Superior temporal gyrus (tissue), 1 donor: ENCODE measurements around the gene APIP.

Experiments used
- DNase-seq: peaks from one replicate; pipeline ENCODE4 v3.0.0-alpha.2; 2016; ENCODE audit errors: extremely low spot score

APIP gene

DNA sequence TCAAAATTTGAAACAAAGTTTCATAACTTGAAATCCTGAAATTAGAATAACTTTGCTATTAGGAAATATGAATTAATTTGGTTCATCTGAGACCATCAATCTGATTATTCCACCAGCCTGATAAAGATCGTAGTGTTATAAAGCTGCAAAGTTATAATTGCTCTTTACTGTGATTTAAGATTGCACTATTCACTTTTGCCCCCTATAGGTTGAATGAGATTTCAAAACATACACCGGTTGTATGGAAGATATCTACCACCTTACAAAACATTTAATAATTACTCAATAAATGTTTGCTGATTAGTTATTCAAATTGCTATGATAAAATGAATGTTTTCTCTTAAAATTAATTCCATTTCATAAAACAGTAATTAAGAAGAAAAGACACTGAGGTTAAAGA, 26.1 kb downstream of the APIP start:
- peak; percentile 48 for DNase-seq

DNA sequence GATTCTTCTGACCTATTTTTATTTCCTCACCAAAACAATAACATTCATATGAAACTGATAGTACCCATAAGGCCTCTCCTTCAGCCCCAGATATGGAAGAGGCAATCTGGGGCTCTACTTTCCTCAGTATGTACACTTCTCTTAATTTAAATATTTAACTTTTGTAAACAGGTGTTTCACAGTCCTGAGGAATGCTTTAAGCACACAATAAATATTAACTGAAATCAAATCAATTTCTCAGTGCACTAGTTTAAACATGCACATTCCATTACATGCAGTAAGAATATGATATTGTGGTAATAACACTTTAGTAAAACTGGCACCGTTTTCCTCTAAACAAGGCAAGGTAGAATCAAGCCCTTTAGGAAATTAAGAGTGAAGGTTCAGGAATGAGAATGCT, 28.9 kb downstream of the APIP start:
- no peak for DNase-seq

DNA sequence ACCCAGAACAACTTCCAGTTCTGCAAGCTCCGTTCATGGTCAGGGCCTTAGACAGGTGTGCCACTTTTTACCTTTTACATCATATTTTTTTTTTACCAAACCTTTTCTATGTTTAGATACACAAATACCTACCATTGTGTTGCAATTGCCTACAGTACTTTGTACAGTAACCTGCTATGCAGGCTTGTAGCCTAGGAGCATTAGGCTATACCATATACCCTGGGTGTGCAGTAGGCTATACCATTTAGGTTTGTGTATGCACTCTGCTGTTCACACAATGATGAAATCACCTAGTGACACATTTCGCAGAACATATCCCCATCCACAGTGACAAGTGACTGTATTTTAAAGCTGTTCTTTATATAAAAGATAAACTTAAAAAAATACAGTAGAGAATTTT, 29.6 kb downstream of the APIP start:
- no peak for DNase-seq

DNA sequence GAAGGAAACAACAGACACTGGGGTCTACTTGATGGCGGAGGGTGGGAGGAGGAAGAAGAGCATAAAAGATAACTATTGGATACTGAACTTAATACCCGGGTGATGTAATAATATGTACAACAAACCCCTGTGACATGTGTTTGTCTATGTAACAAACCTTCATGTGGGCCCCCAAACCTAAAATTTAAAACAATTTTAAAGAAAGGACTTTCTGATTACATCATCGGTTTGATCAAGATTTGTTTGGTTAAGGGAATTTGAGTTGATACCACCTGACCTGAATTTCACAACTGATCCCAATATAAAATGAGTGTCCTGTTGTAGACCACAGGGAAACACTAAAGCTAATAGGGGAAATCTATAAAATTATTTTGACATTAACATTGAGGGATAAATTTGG, 34.3 kb downstream of the APIP start:
- DNase-seq: no peak

DNA sequence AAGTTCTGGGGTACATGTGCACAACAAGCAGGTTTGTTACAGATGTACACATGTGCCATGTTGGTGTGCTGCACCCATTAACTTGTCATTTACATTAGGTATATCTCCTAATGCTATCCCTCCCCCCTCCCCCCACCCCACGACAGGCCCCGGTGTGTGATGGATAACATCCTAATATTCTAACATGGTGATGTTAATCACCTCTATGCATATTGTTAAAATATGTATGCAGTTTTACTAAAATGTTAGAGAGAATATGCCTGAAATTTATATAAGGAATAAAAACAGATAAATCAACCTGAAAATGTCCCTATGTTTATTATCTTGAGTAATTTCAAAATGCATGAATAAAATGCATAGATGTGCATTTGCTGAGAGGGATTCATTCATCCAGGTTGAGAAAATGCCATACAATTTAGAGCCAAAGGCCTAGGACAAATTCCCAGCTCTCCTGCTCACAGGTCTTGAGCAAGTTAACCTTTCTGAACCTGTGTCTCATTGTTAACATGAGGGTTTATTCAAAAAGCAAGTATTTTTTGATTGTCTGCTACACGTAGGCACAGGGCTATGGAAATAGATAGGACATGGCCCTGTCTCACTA, 38.7 kb downstream of the APIP start:
- DNase-seq: no peak

DNA sequence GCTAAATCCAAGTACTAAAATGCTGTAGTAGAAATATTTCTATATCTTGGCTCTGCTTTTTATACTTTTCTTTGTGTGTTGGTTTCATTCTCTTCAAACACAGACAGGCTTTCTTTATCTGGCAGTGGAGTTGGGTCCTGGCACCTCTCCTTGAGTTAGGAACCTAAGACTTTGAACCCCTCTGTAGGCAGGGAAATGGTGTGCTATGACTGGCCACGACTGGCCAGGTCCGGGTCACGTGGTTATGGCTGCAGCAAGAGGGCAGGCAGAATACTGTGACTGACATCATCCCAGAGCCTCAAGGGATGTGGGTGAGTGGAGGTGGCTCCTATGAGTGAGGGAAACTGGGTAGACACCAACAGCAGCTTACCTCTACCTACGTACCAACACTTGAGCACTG, 42.0 kb downstream of the APIP start:
- no peak for DNase-seq

DNA sequence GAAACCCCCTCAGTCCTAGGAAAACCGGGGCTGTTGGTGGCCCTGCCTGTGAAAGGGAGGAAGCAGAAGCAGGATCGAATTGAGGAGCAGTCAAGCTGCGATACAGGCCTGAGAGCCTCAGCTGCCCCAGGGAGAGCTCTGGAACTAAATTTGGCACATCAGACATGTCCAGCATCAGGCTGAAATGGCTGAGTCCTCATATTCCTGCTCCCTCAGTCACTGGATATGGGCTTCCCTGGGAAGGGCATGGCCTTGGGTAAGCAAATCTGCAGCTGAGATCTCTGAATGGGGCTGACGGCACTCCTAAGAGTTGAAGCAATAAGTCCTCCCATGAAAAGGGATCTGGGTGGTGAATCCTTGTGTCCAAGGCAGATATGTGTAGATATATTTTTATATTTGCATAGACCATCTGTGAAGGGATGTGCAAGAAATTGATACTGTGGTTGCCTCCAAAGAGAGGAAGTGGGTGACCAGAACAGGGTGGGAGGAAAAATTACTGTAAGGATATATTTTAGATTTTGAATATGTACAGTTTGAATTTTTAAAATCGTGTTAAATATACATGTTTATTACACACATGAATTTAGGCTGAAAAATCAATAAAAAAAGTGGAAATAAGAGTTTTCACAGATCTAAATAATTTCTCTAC, 45.5 kb downstream of the APIP start:
- DNase-seq: no peak

DNA sequence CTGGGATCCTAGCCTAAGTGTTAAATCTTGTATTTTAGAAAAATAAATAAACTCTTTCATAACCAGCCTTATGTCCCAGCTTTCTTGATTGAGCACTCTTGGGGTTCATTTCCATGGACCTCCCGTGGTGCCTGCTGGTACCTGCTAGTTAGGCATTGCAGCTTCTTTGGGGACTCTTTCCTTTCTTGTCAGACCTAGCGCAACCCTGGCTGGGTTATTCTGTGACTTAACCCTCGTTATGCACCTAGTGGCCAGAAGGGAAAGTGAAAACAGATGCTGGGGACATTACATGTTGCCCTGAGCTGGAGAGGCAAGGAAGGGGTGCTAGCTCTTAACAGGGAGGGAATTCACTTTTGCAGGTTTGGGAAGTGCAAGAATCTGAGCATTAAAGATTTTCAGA, 46.8 kb downstream of the APIP start:
- no peak for DNase-seq

DNA sequence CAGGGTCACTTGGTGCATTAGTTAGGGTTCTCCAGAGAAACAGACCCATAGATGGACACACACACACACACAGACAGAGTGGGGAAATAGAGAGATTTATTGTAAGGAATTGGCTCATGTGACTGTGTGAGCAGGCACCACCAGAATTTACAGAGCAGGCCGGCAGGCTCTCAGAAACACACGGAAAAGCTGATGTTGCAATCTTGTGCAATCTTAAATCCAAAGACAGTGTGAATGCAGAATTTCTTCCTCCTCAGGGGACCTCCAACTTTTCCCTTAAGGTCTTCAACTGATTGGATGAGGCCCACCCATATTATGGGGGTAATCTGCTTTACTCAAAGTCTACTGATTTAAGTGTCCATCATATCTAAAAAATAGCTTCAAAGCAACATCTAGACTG, 49.8 kb downstream of the APIP start:
- no peak for DNase-seq

DNA sequence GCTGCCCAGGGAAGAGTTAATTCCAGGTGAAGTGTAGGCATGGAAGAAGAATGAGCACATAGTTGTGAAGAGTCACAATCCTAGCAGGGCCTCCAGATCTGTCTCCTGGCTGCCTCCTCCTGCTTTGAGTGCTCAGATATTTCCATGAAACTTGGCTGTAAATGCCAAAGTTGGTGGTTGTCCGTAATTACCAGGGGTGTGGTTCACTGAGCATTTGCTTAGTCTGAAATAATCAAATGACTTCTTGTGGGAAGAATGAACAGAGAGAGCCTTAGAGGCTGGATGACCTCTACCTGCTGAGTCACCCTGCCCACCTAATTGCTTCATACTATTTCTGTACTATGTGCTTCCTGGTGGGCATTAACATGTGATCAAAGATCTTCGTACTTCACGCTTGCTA, 50.9 kb downstream of the APIP start:
- no peak for DNase-seq

DNA sequence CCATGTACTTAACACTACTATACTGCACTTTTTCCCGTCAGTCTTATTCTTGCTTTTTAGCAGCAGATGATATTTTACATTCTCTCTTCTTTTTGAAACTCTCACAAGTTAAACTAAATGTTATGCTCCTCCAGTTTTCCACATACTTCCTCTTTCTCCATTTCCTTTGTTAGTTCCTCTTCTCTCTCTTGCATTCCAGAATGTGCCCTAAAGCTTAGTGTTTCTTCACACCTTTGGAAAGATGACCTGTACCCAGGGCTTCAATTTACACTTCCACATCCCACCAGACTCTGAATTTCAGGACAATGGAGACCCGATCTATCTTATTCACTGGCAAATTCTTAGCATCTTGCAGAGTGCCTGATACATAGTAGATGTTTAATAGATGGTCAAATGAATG, 51.8 kb downstream of the APIP start:
- DNase-seq: no peak

DNA sequence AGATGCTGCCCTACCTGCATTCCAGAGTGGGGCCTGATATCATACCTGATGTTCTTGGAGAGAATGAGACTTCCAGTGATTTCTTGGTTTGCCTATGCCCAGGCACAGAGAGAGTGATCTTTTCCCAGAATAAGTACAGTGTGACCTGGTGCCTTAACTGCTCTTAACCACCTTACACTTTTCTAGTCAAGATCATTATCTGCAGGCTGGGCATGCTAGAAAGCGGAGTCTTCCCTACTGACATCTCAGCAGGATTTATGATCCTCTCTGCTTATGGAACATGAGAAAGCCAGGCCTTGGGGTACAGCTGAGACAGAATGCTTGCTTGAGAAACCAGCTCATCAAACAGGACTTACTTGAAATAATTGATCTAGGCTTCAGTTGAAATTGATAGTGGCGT, 53.1 kb downstream of the APIP start:
- DNase-seq: no peak

DNA sequence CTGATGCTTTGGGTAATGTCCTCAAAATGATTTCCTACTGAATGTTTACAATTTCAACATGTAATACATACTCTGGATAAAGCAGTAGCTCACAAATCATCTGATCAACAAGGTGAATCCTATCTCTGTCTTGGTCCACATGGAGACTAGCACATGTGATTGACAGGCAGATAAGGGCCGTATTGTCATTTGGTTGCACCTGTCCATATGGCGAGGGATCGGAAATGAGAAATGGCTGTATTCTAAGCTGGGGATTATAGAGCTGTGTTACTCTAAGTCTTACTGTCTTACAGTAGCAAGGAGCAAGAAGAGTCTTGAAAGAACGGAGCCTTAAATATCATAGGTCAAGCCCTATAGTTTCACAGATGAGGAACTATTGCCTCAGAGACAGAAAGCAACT, 55.7 kb downstream of the APIP start:
- DNase-seq: no peak

DNA sequence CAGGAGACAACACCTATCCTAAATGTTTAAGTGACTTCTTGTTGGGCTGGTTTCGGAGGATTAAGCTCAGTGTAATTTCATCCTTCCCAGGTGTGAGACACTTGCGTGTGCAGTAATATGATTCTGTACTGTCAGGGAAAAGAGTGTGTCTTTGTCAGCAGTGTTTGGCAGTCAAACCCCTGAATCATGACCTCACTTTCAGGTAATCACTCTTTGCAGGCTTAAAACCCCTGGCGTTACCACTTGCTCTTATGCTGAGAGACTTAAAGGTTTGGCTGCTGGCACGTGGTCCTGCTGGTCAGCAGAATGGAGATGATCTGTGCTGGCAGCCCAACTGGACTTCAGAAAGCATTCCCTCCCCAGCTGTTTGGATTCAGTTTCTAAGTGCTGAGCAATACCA, 56.1 kb downstream of the APIP start:
- no peak for DNase-seq

DNA sequence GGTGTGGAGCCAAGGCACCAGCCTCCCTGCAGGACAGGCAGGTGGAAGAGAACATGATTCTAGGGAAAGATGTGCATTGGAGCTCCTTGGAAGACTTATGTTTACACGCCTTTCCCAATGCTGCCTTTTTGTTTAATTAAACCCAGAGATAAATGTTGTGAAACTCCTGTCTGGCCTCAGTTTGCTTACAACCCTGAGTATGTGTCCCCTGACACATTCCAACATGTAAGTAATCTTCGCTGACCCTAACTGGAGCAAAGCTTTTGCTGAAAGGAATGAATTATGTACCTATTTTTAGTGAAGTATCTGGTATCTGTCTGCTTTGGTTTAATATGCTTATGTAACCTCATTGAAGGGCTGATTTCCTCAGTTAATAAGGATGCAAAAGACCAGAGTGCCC, 56.7 kb downstream of the APIP start:
- DNase-seq: no peak

DNA sequence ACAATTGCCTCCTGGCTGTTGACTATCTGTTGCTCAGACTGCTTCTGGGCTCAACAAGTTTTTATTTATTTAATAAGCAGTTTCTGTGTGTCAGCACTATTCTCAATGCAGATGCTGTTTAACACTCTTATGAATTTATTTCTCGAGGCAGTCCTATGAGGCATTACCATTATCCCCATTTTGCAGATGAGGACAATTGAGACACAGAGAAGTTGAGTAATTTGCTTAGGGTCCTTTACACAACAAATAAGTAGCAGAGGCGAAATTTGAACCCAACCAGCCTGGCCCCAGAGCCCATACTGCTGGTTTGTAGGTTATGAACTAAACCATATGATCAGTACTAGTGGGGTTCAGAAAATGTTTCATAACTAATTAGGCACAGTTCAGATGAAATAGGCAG, 58.7 kb downstream of the APIP start:
- no peak for DNase-seq

DNA sequence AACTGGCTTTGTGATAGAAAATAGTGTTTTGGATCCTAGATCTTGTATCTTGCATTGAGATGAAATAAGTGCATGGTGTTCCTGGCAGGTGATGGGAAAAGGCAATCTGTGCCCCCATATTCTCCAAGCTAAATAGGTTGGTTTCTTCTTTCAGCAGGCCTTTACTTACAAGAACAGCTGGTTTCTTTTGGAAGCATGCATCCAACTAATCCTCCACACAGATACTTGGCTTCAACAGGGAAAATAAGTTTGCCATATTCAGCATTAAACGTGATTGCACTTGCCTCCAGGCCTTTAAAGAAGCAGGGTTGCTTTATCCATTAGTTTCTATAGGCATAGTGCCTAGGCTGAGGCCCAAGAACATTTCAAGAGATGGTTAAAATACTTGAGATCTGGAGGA, 59.9 kb downstream of the APIP start:
- no peak for DNase-seq

DNA sequence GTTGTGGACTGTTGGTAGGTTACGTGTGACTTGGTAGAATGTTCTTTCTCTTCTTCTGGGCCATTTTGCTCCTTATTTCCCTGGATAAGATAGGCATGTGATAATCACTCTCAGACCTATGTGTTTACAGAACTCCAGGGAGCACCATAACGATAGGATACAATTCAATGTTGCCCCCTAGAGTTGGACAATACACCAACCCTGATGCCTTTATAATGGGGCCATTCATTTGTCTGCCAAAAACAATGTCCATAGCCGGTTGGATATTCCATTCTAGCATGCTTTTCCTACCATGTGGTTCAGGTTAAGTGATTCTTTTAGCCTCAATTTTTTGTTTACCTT, 60.5 kb downstream of the APIP start:
- no peak for DNase-seq

DNA sequence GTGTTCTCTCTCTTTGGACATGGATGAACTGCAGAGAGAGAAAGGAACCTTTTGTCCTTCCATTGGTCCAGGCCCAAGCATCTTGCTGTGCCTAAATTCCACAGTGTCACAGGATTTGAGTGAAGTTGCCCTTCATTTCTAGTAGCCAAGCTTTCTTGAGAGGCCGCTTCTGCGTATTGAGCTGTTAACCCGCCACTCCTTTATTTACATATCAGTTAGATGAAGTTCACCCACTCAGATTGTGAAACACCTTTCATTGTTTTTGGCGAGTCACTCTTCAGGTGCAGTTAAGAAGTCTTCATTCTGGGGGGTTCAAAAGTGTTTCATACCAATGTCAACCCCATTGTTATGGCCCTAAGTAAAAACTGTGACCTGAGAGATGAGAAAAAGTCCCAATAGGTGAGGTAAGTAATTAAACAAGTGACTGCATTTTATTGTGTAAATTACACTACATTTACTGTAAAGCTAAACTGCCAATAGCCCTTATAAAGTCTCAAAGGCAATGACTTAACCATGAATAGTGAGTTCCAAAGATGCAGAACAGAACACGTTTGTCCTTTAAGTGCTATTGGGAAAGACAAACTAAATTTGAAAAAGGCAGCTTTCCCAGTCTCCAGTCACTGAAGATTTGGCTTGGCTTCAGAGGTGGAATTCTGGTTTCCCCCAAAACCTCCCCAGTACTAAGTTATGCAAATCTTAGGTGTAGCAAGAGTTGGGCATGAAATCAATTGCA, 61.0 kb downstream of the APIP start:
- peak; percentile 27 for DNase-seq

DNA sequence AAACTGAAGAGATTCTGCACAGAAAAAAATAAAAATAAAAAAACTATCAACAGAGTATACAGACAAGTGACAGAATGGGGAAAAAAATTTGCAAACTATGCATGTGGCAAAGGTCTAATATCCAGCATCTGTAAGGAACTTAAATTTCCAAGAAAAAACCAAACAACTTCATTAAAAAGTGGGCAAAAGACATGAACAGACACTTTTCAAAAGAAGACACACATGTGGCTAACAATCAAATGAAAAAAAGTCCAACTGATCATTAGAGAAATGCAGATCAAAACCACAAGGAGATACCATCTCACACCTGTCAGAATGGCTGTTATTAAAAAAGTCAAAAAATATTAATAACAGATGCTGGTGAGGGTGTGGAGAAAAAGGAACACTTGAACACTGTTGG, 64.3 kb downstream of the APIP start:
- DNase-seq: no peak

DNA sequence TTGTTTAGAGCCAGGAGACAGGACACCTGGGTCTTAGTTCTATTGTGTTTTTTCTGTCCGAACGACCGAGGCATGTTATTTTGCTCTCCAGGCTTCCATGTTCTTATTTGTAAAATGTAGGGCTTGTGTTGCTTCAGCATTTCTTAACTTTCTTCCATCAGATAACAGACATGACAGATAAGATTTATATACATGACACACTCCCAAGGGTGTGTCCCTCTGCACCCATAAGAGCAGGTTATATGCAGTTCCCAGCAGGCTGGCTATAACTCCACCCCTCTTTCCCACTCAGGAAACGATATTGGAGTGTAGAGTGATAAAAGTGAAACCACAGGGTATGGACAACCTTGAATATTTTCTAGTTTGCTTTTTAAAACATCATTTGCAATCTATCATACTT, 65.8 kb downstream of the APIP start:
- DNase-seq: no peak

DNA sequence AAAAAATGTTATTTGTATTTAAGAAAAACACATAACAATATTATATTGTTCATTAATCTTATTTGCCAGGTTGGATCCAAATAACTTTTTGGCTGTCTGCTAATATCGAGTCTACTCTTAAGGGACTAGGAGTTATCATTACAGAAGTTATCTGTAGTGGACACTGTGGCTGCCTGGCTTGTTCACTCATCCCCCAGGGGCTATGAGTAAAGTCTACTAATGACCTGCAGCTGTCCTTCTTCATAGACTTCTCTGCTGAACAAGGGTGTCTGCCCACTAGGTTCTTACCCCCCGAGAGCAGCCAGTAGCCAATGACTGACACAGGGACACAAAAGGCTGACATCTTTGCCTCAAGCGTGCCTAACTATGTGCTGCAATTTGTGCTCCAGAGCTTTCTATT, 69.7 kb downstream of the APIP start:
- DNase-seq: no peak

DNA sequence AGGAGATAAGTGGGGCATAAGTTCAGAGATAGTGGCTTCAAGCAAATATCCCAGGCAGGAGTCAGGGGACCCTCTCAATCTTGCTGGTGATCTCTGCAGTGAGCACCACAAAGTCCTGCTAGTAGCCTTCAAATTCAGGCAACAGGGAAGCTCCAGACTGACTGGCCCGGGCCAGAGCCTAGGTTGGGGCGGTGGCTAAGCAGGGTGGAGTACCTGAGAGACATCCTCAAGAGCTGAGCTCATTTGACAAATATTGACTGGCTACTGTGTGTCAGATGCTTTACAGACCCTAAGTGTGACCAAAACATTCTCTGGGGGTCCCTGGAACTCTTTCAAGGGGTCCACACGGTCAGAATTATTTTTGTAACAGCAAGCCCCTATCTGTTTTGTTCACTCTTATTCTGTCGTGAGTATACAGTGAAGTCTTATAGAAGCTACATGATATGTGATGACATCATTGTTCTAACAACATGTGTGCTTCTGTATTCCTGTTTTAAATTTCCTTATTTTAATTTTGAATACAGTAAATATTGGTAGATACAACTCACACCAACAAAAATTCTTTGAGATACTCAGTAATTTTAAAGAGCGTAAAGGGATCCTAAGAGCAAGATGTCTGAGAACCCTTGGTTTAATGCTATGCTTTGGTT, 71.6 kb downstream of the APIP start:
- DNase-seq: no peak
